GM18519 (cell line): ENCODE data around the gene MAG.

ENCODE experiments used
- ATAC-seq: cut with Tn5 transposase; IDR thresholded peaks from one replicate; pipeline ENCODE4 v1.9.1; 2021; ENCODE audit warnings: mild to moderate bottlenecking, moderate library complexity; ENCODE audit not compliant: unreplicated experiment, low FRiP score

MAG gene

DNA sequence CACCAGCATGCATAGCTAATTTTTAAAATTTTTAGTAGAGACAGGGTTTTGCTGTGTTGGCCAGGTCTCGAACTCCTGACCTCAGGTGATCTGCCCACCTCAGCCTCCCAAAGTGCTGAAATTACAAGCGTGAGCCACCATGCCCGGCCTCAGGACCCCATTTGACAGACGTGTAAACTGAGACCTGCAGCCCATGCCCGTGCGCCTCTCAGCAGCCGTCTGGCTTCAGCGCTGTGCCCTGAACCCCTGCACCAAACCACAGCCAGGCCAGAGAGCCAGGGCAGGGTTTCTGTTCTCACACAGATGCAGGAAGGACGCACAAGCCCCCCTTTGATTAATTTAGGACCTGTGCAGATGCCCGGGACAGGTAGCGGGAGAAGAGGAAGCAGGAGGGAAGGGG, 48.5 kb downstream of the MAG start:
- no peak for ATAC-seq

DNA sequence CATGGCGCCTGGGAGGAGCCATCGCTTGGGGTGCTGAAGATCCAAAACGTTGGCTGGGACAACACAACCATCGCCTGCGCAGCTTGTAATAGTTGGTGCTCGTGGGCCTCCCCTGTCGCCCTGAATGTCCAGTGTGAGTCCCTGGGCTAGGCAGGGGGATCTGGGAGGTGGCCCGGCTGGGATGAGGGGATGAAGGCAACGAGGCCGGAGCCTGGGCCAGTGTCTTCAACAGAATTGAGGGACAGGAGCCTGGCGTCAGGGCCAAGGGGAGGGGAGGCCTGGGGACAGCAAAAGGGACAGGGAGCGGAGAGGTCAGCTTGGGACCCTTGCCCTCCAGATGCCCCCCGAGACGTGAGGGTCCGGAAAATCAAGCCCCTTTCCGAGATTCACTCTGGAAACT, 49.0 kb downstream of the MAG start:
- ATAC-seq = no peak

DNA sequence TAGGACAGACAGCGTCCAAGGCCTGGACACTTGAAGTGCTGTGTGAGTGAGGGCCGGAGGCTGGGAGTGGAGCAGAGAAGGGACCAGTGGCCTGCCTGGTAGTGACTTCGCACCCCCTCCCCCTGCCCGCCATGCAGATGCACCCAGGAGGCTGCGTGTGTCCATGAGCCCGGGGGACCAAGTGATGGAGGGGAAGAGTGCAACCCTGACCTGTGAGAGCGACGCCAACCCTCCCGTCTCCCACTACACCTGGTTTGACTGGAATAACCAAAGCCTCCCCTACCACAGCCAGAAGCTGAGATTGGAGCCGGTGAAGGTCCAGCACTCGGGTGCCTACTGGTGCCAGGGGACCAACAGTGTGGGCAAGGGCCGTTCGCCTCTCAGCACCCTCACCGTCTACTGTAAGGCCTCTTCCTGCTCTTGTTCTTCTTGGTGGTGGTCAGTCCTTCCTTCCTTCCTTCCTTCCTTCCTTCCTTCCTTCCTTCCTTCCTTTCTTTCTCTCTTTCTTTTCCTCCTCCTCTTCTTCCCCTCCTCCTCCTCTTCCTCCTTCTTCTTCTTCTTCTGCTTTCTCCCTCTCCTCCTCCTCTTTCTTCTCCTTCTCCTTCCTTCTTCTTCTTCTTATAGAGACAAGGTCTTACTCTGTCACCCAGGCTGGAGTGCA, 49.7 kb downstream of the MAG start:
- no peak for ATAC-seq

DNA sequence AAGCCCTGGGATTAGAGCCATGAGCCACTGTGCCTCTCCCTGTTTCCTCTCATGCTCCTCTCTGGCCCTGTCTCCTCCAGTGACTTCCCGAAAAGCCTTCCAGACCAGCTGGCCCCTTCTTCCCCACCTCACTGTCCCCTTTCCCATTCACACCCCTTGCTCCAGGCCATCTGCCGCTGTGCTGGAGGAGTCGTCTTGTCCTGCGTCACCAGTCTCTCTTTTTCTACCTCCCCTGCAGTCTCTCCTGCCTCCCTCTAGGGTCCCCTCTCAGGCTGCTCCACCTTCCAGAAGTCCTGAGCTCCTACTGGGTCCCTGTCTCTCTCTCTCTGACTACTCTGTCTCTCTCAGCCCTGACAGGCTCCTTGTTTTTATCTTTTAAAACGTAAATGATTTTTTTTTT, 50.5 kb downstream of the MAG start:
- ATAC-seq = no peak

DNA sequence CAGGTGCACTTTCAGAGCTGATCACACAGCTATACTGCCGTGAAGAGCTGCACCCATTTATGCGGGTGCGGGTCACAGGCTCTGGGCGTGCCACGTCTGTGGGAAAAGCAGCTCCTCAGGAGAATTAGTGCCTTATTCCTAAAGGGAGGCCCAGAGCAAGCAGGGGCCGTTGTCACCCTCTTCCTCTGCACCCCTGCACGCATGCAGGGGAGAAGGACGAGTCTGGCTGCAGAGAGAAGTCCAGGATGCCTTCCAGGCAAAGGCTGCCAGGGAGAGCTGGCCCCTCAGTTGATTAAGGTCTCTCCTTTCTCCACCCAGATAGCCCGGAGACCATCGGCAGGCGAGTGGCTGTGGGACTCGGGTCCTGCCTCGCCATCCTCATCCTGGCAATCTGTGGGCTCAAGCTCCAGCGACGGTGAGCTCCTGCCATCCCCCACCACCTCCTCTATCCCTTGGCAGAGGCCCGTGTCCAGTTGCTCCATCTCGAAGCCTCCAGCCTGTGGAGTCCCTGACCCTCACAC, 52.6 kb downstream of the MAG start:
- no peak for ATAC-seq

DNA sequence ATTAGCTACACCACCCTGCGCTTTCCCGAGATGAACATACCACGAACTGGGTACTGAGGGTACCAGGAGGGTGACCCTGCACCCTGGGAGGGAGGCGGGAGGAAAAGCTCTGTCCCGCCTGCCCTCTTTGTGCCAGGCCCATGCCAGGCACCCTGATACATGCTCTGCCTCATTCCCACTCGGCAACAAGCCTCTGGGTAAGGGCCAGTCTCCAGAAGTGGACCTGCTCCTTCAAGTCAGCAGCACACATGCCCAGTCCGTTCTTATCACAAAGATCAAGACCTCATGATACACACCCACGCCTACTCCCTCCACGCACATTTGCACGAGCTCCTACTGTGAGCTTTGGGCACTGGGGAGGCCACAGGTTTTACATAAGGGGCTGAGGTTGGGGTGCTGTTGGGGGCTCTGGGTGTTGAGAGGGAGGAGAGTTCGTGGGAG, 53.7 kb downstream of the MAG start:
- no peak for ATAC-seq

DNA sequence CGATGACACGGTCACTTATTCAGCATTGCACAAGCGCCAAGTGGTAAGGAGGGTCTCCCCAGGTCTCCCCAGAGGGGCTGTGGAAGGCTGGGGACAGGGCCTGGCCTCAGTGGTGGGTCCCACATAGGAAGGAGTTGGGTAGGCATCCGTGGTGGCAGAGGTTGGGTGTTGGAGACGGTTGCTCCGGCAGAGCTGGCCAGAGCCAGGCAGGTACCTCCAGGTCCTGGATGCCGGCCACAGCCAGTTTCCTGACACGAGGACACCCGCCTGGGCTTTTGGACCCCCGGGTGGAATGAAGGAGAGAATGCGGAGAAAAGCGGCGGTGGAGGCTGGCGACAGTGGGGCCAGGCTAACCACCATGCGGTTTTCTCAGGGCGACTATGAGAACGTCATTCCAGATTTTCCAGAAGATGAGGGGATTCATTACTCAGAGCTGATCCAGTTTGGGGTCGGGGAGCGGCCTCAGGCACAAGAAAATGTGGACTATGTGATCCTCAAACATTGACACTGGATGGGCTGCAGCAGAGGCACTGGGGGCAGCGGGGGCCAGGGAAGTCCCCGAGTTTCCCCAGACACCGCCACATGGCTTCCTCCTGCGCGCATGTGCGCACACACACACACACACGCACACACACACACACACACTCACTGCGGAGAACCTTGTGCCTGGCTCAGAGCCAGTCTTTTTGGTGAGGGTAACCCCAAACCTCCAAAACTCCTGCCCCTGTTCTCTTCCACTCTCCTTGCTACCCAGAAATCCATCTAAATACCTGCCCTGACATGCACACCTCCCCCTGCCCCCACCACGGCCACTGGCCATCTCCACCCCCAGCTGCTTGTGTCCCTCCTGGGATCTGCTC, 54.5 kb downstream of the MAG start:
- ATAC-seq = no peak

DNA sequence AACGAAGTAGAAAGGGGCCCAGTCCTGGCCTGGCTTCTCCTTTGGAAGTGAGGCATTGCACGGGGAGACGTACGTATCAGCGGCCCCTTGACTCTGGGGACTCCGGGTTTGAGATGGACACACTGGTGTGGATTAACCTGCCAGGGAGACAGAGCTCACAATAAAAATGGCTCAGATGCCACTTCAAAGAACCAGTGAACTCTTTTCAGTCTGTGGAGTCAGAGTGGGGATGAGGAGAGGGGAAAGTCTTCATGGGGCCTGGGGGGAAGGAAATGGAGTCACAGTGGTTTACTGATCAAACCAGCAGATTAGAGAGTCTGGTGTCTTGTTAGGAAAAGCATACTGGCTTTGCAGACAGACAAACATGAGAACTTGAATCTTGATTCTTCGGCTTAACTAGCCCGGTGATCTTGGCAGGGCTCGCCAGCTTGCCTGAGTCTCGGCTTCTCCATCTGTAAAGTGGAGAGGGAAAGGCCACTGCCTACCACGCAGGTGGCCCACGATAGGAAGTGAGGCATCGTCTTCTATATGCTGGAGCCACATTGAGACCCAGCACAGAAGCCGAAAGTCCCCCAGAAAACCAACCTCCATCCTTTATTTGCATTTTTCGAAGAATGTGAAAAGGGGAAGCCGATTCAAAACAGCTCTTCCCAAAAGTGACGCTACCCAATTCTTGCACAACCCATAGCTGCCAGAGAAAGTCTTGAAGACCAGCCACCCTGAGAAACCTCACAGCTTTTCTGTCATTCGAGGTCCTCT, 55.4 kb downstream of the MAG start, which contains the start of gene FFAR1:
TSS of gene FFAR1 (plus strand) at position 732 of the 759 bp plus-strand sequence. CDS start 3,650 bp downstream, outside the sequence.
- no peak for ATAC-seq

DNA sequence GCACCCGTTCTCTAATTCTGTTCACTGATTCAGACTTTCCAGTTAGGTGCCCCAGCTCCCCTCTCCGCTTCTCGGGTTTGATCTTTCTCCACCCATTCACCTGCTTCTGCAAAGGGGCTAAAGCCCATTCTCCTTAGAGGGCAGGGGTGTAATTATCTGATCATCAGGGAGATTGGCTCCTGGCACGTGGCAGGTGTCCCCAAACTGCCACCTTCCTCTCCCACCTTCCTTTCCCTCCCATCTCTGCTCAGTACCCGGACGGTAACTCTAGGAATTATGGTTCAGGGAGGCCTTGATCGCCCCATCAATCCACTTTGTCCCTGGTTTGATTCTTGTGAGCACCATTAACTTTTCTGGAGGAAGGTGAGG, 56.0 kb downstream of the MAG start:
- ATAC-seq = no peak

DNA sequence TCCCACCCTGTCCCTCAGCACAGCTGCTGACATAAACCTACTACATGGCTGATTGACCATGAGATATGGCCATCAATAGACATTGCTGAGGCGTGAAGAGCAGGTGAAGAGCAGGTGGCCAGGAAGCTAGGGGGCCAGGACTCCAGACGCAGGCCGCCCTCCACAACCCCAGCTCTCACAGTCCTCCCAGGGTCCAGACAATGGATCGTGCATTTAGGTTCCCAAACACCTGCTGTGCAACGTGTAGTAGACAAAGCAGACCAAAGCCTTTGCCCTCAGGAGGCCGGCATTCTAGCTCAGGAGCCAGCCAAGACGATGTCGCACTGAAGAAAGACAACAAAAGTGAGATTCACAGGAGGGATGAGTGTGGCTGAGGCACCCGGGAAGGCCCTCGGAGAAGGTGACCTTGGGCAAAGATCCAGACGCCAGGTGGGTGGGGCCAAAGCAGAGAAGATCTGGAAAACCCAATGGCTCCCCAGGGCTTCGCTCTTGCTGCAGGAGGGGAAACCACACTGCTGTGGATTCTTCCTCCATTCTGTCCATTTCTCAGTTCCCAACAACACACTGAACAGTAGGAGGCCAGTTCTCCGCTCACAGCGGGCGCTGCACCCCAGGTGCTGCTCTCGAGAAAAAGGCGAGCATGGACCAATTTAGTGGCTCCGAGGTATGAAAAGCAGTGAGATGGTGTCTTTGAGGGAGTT, 57.1 kb downstream of the MAG start:
- ATAC-seq = no peak

DNA sequence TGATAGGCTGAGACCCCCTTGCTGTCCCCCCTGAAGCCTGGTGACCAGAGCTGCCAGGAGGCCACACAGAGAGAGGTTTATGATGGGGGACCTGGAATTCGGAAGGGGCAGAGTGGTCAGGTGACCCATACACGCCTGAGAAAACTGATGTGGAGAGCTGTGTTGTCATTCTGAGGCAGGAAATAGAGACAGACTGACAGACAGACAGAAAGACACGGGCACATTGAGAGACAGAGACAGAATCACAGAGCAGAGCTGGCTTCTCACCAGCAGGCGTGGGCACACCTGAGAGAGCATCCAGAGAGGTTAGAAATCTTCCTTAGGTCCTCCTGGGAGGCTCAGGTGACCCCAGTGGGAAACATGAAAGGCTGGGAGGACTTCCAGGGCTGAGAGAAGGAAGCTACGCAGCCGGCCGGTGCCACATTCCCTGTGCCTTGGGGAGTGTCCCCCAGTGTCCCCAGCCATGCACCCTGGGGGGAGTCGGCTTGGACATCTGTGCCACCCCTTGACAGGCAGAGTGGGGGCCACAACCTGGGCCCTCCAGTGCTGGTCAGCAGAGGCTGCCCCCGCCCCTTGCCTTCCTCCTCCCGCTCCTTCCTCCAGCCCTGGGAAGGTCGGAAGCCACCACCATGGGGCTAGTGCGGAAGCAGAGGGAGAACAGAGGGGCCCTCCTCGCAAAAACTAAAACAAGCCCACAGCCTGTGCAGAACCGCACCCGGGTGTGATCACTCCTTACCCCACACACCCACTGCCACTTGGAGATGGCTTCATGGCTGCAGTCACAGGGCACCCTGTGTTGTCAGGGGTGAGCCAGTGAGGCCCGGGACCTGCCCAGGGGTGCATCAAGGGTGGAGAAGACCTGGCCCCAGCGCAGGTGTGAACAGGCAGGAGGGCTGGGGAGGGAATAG, 57.9 kb downstream of the MAG start:
- ATAC-seq = no peak

DNA sequence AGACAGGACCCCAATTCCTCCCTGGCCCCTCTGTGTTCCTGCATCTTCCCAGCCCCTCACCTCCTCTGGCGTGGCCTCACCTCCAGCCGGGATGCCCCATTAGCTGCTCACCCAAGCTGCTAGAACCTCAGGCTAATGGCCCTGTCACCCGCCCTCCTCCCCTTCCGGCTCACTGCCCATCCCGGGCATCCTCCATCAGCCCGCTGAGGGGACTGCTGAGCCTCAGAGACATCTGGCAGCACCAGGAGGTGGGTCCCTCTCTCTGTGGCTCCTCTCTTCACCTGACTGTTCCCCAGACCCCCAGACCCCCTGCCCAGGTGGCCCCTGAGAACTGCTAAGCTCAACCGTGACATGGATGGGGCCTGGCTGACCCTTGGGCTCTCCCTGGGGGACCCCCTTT, 58.6 kb downstream of the MAG start:
- no peak for ATAC-seq

DNA sequence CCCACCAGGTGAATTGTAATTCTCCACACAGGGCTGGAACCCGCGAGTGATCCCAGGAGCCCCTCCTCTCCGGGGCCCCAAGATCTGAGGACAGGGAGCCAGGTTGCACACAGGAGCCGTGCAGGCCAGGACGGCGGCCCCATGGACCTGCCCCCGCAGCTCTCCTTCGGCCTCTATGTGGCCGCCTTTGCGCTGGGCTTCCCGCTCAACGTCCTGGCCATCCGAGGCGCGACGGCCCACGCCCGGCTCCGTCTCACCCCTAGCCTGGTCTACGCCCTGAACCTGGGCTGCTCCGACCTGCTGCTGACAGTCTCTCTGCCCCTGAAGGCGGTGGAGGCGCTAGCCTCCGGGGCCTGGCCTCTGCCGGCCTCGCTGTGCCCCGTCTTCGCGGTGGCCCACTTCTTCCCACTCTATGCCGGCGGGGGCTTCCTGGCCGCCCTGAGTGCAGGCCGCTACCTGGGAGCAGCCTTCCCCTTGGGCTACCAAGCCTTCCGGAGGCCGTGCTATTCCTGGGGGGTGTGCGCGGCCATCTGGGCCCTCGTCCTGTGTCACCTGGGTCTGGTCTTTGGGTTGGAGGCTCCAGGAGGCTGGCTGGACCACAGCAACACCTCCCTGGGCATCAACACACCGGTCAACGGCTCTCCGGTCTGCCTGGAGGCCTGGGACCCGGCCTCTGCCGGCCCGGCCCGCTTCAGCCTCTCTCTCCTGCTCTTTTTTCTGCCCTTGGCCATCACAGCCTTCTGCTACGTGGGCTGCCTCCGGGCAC, 59.6 kb downstream of the MAG start:
- ATAC-seq = no peak

DNA sequence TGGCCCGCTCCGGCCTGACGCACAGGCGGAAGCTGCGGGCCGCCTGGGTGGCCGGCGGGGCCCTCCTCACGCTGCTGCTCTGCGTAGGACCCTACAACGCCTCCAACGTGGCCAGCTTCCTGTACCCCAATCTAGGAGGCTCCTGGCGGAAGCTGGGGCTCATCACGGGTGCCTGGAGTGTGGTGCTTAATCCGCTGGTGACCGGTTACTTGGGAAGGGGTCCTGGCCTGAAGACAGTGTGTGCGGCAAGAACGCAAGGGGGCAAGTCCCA, 60.2 kb downstream of the MAG start:
- ATAC-seq = no peak

DNA sequence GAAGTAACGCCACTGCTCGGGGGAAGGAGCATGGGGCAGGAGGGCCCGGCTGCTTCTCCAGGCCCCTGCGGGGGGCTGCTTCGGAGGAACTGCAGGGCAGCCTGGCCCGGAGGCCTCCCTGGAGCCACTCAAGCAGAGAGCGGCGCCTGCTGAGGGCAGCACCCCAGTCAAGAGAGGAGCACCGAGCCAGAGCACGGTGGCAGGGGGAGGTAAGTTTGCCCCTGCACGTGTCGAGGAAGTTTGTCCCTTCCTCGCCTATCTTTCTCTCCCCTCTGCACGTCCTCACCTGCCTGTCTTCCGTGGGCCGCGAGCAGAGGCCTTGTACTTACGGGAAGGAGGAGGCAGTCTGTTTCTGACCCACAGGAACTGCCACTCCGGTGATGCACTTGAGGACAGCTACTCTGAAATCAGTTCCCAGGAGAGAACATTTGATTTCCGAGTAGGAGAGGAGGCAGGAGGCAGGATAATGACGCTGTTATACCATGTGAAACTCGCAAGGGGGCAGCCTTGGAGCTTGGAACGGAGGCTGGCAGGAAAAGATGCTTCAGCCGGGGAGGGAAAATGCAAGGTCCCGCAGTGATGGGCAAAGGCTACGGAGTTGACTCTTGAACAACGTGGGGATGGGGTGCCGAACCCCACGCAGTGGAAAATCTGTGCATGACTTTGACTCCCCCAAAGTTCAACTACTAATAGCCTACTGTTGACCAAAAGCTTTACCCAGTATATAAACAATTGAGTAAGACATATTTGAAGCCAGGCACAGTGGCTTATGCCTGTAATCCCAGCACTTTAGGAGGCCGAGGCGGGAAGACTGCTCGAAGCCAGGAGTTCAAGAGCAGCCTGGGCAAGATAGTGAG, 60.7 kb downstream of the MAG start:
- ATAC-seq = no peak

DNA sequence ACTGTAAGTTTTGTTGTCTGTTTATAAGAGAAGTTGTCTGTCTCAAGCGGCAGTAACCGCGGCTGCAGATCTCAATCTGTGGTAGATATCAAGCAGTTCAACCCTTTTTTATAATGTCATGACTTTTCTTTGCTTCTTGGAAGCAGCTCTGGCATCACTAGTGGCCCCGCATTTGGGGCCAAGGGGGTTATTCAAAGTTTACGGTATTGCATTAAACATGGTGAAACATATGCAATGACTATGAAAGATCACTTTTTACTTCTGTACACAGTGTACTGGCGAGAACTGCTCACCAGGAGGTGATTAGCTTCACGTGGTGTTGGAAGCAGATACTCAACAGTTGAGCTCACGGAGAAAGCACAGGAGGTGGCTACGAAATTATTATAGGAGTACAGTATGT, 61.7 kb downstream of the MAG start:
- ATAC-seq = no peak

DNA sequence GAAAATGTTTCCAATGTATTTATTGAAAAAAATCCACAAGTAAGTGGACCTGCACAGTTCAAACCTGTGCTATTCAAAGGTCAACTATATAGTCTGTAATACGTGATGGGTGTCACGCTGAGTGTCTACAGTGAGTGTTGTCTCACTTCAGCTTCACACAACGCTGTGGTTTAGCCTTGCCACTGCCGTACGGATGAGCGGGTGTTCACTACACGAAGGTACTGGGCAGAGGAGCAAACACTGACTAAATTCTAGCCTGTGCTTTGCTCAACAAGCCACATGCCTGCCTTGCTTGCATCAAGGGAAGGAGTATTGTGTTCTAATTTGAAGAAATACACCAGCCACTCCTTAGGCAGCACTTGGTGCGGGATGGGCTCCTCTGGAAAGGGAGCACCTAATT, 62.9 kb downstream of the MAG start:
- ATAC-seq = no peak
